Activated CD4-positive, alpha-beta T cell treated with anti-CD3 and anti-CD28 coated beads for 36 hours (primary cell): ENCODE data around the gene PNPLA6. TPM values are rescaled to one million over a fixed set of nuclear protein-coding genes. Genes with fewer than 3 reads are reported as not detected.
A peak's percentile ranks its signal among the peaks of the same experiment; 100 is the strongest.

Source experiments
- ATAC-seq: fragments of 200-7000 bp; cut with Tn5 transposase; one replicate; pipeline ENCODE4 v1.10.0; 2021; ENCODE audit warnings: mild to moderate bottlenecking, moderate library complexity
- CTCF ChIA-PET: fragments of 350-600 bp; sonication (Branson Sonifier 250); formaldehyde crosslinking; loops from one replicate; lab custom pipeline; 2021; ENCODE audit warnings: antibody characterized with exemption; lab: Charles Lee
- POLR2A ChIA-PET: fragments of 350-600 bp; sonication (Branson Sonifier 250); formaldehyde crosslinking; loops from one replicate; lab custom pipeline; 2021; ENCODE audit warnings: antibody characterized with exemption, inconsistent platforms; lab: Charles Lee
- DNase-seq: peaks from one replicate; pipeline ENCODE4 v3.0.0-alpha.2; 2020
- H3K27ac Mint-ChIP-seq: one replicate; pipeline ENCODE4 v1.8.0; 2021; ENCODE audit warnings: mixed read lengths
- H3K27me3 Mint-ChIP-seq: one replicate; pipeline ENCODE4 v1.8.0; 2021; ENCODE audit warnings: mixed read lengths
- H3K36me3 Mint-ChIP-seq: one replicate; pipeline ENCODE4 v1.8.0; 2021; ENCODE audit warnings: low read depth, mixed read lengths
- H3K4me1 Mint-ChIP-seq: one replicate; pipeline ENCODE4 v1.8.0; 2021; ENCODE audit warnings: mixed read lengths
- H3K4me3 Mint-ChIP-seq: one replicate; pipeline ENCODE4 v1.8.0; 2021; ENCODE audit warnings: mild to moderate bottlenecking, moderate library complexity, mixed read lengths
- H3K9me3 Mint-ChIP-seq: one replicate; pipeline ENCODE4 v1.8.0; 2021; ENCODE audit warnings: low read depth, mixed read lengths
- intact Hi-C, 2 experiments: fragments of 100-400 bp; cut with DNase I in 1 of 2; cut with micrococcal nuclease in 1 of 2; formaldehyde crosslinking; loops; one replicate each; pipeline versions ENCODE4 v1.14.2 to v1.15.1; 2022 to 2024; cut with DNase I, micrococcal nuclease
- total RNA-seq, 2 experiments: library from RNA; stranded (reverse); gene quantifications; one replicate each; pipeline ENCODE4 v1.2.3, GENCODE V29; 2021

The PNPLA6 gene
- total RNA-seq, 2 experiments from 2014 or later = 82.2 to 108 TPM

DNA sequence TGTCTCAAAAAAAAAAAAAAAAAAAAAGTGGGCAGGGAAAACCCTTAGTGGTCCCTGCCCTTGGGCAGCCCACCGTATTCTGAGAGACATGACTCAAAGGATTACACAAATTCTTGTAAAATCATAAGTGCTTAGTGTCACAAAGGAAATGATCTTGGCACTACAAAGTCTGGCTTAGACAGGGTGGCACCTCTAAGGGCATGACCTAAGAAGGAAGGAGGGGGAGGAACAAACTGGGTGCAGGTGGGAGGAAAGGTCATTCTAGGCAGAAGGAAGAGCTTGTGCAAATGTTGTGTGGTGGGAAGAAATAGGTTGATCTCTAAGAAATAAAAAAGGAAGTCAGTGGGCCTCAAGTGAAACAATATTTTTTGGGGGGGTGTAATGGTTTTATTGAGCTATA, 10.4 kb downstream of the PNPLA6 start:
- Mint-ChIP-seq H3K27me3 (no peaks in the 10 kb centered on the region), H3K4me1 (peaks cover 21% of the 10 kb centered on the region), H3K9me3 (no peaks in the 10 kb centered on the region), H3K36me3 (peaks cover 25% of the 10 kb centered on the region), H3K4me3 (no peak overlapping the region), H3K27ac (peak overlapping the region; percentile 69)
- CTCF ChIA-PET = interaction anchor here (0.6 to 1.9 kb wide), 2 partner anchors 22 to 61 kb away, joined by 3 to 4 read pairs; no protein-coding TSS in a partner anchor
- POLR2A ChIA-PET = no interaction called here
- peak; percentile 84 for ATAC-seq
- peak; percentile 48 for DNase-seq
- intact Hi-C loops = no loop called here

DNA sequence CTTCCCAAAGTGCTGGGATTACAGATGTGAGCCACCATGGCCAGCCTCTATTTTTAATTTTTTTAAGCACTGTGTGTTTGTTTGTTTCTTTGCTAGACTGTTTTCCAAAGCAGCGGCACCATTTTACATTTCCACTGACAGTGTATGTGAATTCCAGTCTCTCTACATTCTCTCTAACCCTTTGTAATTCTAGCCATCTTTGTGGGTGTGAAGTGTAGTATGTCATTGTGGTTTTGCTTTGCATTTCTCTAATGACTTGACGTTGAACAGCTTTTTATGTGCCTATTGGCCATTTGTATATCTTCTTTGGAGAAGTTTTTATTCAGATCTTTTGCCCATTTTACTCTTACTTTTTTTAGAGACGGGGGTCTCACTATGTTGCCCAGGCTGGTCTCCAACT, 11.6 kb downstream of the PNPLA6 start:
- CTCF ChIA-PET = interaction anchor here (1.9 kb wide), 1 partner anchor 21 kb away, joined by 4 read pairs; no protein-coding TSS in a partner anchor
- no peaks in the 10 kb centered on the region for H3K9me3 Mint-ChIP-seq
- H3K36me3 Mint-ChIP-seq = peaks cover 22% of the 10 kb centered on the region

DNA sequence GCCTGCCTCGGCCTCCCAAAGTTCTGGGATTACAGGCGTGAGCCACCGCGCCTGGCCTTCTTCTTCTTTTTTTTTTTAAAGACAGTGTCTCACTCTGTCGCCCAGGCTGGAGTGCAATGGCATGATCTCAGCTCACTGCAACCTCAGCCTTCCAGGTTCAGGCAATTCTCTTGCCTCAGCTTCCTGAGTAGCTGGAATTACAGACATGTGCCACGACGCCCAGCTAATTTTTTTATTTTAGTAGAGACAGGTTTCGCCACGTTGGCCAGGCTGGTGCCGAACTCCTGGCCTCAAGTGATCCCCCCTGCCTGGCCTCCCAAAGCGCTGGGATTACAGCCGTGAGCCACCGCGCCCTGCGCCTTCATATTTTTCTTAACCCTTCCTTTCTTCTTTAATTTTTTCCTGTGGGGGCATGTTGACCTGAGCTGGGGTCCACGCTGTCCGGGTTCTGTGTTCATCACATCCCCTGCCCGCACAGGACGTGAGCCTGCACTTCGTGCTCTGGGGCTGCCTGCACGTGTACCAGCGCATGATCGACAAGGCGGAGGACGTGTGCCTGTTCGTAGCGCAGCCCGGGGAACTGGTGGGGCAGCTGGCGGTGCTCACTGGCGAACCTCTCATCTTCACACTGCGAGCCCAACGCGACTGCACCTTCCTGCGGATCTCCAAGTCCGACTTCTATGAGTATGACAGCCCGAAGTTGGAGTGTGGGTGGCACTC, 14.1 kb downstream of the PNPLA6 start:
- H3K4me3 Mint-ChIP-seq = no peak overlapping the region
- peaks cover 22% of the 10 kb centered on the region for H3K4me1 Mint-ChIP-seq
- H3K27me3 Mint-ChIP-seq = no peaks in the 10 kb centered on the region
- CTCF ChIA-PET = no interaction called here
- intact Hi-C loops = loop anchor here in 1 of 2 experiments (2.0 kb wide), 1 partner anchor 15 kb away; the partner anchor contains the start of gene PNPLA6
- POLR2A ChIA-PET = no interaction called here
- no peak for ATAC-seq
- peaks cover 17% of the 10 kb centered on the region for H3K36me3 Mint-ChIP-seq
- H3K9me3 Mint-ChIP-seq = no peaks in the 10 kb centered on the region
- H3K27ac Mint-ChIP-seq = no peak overlapping the region
- no peak for DNase-seq

More for the DNA sequence above, 11.6 kb downstream of the PNPLA6 start:
- intact Hi-C loops = no loop called here
- H3K27me3 Mint-ChIP-seq = no peaks in the 10 kb centered on the region
- ATAC-seq = no peak
- H3K4me3 Mint-ChIP-seq = no peak overlapping the region
- H3K4me1 Mint-ChIP-seq = peaks cover 25% of the 10 kb centered on the region
- POLR2A ChIA-PET = no interaction called here
- H3K27ac Mint-ChIP-seq = peak overlapping the region; percentile 15
- no peak for DNase-seq

DNA sequence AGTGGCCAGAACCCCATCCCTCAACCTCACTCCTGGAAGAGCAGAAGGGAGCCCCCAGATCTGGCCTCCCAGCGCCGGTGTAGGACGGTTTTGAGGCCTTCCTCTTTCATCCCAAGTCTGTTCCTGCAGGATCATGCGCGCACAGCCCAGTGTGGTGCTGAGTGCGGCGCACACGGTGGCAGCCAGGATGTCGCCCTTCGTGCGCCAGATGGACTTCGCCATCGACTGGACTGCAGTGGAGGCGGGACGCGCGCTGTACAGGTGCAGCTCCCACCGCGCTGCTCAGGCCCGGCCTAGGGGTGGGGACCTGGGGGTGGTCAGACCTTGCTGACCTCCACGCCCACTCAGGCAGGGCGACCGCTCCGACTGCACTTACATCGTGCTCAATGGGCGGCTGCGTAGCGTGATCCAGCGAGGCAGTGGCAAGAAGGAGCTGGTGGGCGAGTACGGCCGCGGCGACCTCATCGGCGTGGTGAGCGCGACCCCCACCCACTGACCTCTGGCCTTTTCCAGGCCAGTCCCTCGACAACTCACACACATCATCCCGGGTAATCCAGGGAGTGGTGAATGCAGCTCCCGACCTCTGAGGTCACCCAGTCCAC, 14.8 kb downstream of the PNPLA6 start:
- Mint-ChIP-seq H3K4me1 (peaks cover 18% of the 10 kb centered on the region), H3K27ac (no peak overlapping the region), H3K9me3 (no peaks in the 10 kb centered on the region), H3K36me3 (peaks cover 17% of the 10 kb centered on the region), H3K4me3 (no peak overlapping the region), H3K27me3 (no peaks in the 10 kb centered on the region)
- ATAC-seq (no peak), DNase-seq (no peak)
- ChIA-PET CTCF (no interaction called here), POLR2A (no interaction called here)
- intact Hi-C loops = loop anchor here in 1 of 2 experiments (2.0 kb wide), 1 partner anchor 15 kb away; the partner anchor contains the start of gene PNPLA6

DNA sequence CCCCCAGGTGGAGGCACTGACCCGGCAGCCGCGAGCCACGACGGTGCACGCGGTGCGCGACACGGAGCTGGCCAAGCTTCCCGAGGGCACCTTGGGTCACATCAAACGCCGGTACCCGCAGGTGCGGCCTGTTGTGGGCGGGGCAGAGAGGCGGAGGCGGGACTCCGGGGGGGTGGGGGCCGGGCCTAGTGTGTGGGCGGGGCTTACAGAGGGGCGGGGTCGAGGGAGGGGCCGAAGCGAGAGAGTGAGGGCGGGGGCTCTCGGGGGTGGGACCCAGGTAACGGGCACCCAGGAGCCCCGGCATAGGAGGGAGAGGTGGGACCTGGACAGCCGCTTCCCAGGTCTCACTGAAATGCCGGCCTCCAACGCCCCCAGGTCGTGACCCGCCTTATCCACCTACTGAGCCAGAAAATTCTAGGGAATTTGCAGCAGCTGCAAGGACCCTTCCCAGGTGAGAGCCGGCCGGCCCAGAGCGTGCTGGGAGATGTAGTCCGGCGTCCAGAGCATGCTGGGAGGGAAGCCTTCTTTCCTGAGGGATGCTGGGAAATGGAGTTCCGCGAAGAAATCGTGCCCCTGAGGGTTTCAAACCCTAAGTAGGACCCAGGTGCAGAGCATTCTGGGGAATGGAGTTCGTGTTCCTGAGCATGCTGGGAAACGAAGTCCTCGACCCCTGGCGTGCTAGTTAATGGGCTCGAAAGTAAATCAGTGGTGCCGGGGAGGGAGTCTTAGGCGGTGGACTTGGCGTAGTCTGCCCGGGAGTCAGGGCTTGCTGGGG, 15.7 kb downstream of the PNPLA6 start:
- DNase-seq = peak; percentile 77
- ChIA-PET POLR2A (interaction anchor here (0.5 kb wide), 1 partner anchor 17 kb away, joined by 4 read pairs; no protein-coding TSS in a partner anchor), CTCF (no interaction called here)
- no peak overlapping the region for H3K4me3 Mint-ChIP-seq
- H3K36me3 Mint-ChIP-seq = peaks cover 17% of the 10 kb centered on the region
- peak overlapping the region; percentile 58 for H3K27ac Mint-ChIP-seq
- intact Hi-C loops = loop anchor here (1.0 to 2.0 kb wide), 4 partner anchors 16 to 45 kb away; partner anchors contain the start of genes PNPLA6 (in 2 of the 2) and MCOLN1 (in 1 of the 2)
- no peaks in the 10 kb centered on the region for H3K27me3 Mint-ChIP-seq
- no peaks in the 10 kb centered on the region for H3K9me3 Mint-ChIP-seq
- ATAC-seq = peak; percentile 87
- peaks cover 11% of the 10 kb centered on the region for H3K4me1 Mint-ChIP-seq

DNA sequence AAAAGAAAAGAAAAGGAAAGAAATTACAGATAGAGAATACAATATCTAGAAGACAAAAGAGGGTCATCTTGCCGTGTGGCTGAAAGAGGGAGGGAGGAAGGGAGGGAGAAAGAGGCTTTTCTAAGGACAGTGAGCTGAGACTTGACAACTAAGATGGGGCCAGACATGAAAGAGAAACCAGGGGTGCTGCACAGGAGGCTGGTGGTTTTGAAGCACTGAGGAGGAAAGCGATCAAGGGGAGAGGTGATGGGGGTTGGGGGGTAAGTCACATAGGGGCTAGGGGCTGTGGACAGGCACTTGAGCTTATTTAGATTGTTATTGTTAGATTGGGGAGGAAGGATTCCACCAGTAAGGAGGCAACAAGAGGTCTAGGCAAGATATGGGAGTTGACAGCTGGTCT, 17.3 kb downstream of the PNPLA6 start:
- DNase-seq (no peak), ATAC-seq (no peak)
- ChIA-PET POLR2A (no interaction called here), CTCF (interaction anchor here (0.7 kb wide), 1 partner anchor 451 kb away, joined by 3 read pairs; no protein-coding TSS in a partner anchor)
- Mint-ChIP-seq H3K9me3 (no peaks in the 10 kb centered on the region), H3K36me3 (peaks cover 28% of the 10 kb centered on the region), H3K27ac (no peak overlapping the region), H3K27me3 (no peaks in the 10 kb centered on the region), H3K4me1 (peaks cover 4% of the 10 kb centered on the region), H3K4me3 (no peak overlapping the region)
- intact Hi-C loops = no loop called here

DNA sequence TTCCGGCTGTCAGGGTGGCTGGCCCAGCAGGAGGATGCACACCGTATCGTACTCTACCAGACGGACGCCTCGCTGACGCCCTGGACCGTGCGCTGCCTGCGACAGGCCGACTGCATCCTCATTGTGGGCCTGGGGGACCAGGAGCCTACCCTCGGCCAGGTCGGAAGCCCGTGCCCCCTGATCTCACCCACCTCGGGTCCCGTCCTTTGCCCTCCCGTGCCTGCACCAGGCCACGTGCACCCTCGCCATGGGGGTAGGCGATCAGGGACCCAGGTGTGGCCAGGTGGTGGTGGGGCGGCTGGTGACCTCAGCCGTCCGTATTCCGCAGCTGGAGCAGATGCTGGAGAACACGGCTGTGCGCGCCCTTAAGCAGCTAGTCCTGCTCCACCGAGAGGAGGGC, 19.0 kb downstream of the PNPLA6 start:
- Mint-ChIP-seq H3K36me3 (peaks cover 36% of the 10 kb centered on the region), H3K4me1 (peaks cover 4% of the 10 kb centered on the region), H3K27me3 (no peaks in the 10 kb centered on the region), H3K9me3 (no peaks in the 10 kb centered on the region), H3K4me3 (no peak overlapping the region), H3K27ac (no peak overlapping the region)
- intact Hi-C loops = no loop called here
- ChIA-PET POLR2A (no interaction called here), CTCF (interaction anchor here (2.2 kb wide), 1 partner anchor 14 kb away, joined by 8 read pairs; no protein-coding TSS in a partner anchor)
- DNase-seq (no peak), ATAC-seq (no peak)

DNA sequence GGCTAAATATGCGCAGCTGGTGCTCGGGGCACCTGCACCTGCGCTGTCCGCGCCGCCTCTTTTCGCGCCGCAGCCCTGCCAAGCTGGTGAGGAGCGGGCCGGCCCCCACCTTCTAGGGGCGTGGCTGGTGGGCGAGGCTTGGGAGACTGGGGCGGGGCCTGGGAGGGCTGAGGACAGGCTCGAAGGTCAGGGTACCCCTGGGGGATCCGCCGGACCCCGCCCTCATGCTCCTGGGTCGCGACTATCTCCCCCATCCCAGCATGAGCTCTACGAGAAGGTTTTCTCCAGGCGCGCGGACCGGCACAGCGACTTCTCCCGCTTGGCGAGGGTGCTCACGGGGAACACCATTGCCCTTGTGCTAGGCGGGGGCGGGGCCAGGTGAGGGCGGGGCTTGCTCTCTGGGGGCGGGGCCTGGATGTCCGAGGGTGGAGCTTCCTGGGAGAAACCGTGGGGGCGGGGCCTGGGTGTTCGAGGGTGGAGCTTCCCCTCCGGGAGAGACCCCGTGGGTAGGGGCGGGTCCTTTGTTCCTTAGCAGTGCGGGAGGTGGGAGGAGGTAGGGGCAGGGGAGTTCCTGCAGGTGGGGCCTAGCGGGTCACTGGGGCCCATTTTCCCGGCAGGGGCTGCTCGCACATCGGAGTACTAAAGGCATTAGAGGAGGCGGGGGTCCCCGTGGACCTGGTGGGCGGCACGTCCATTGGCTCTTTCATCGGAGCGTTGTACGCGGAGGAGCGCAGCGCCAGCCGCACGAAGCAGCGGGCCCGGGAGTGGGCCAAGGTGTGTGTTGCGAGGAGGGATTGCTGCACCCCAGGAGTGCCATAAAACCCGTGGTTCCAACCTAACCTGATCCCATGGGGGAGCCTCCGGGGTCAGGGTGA, 19.7 kb downstream of the PNPLA6 start:
- Mint-ChIP-seq H3K9me3 (no peaks in the 10 kb centered on the region), H3K27ac (no peak overlapping the region), H3K27me3 (no peaks in the 10 kb centered on the region), H3K4me3 (no peak overlapping the region), H3K4me1 (peaks cover 4% of the 10 kb centered on the region), H3K36me3 (peaks cover 37% of the 10 kb centered on the region)
- DNase-seq (peak; percentile 71), ATAC-seq (peak; percentile 46)
- CTCF ChIA-PET = interaction anchor here (2.2 kb wide), 1 partner anchor 13 kb away, joined by 8 read pairs; no protein-coding TSS in a partner anchor
- intact Hi-C loops = no loop called here
- POLR2A ChIA-PET = no interaction called here

DNA sequence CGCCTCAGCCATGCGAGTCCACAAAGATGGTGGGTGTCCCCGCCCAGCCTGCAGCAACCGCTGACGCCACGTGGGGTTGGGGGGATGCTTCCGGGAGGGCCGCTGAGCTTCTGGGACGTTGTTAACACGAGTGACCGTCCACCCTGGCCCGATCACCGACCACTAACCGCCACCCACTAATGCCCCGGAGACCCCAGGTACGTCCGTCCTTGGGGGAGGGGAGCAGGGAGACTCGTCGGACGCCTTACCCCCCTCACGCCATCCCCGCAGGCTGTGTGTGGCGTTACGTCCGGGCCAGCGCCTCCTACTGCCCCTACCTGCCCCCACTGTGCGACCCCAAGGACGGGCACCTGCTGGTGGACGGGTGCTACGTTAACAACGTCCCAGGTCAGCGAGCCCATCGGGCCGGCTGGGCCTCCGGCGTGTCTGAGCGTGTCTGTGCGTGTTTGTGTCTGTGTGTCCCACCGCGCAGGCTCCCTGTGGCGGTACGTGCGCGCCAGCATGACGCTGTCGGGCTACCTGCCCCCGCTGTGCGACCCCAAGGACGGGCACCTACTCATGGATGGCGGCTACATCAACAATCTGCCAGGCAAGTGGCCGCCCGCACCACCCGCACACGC, 21.3 kb downstream of the PNPLA6 start:
- intact Hi-C loops = no loop called here
- POLR2A ChIA-PET = no interaction called here
- no peak for DNase-seq
- CTCF ChIA-PET = no interaction called here
- Mint-ChIP-seq H3K4me3 (no peak overlapping the region), H3K27ac (no peak overlapping the region), H3K27me3 (no peaks in the 10 kb centered on the region), H3K9me3 (no peaks in the 10 kb centered on the region), H3K4me1 (no peaks in the 10 kb centered on the region), H3K36me3 (peaks cover 37% of the 10 kb centered on the region)
- ATAC-seq = no peak

DNA sequence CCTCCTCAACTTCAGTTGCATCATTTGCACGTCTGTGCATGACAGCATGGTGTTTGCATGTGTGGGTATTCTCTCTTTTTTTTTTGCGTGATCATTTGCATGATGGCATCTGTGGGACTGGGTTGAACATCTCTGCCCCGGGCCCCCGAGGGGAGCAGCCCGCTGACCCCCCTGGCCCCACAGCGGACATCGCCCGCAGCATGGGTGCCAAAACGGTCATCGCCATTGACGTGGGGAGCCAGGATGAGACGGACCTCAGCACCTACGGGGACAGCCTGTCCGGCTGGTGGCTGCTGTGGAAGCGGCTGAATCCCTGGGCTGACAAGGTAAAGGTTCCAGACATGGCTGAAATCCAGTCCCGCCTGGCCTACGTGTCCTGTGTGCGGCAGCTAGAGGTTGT, 23.1 kb downstream of the PNPLA6 start:
- intact Hi-C loops = no loop called here
- ATAC-seq (no peak), DNase-seq (no peak)
- CTCF ChIA-PET = interaction anchor here (0.6 to 2.3 kb wide), 3 partner anchors 10 to 371 kb away, joined by 3 to 7 read pairs (median 3); no protein-coding TSS in a partner anchor
- peaks cover 31% of the 10 kb centered on the region for H3K36me3 Mint-ChIP-seq
- no peaks in the 10 kb centered on the region for H3K4me1 Mint-ChIP-seq
- H3K27ac Mint-ChIP-seq = no peak overlapping the region
- no peaks in the 10 kb centered on the region for H3K27me3 Mint-ChIP-seq
- H3K9me3 Mint-ChIP-seq = no peaks in the 10 kb centered on the region
- POLR2A ChIA-PET = no interaction called here
- no peak overlapping the region for H3K4me3 Mint-ChIP-seq
